HG02623 (cell line): ENCODE results near the gene ME3.
A peak's percentile ranks its signal among the peaks of the same experiment; 100 is the strongest.

Experiments used
- ATAC-seq: cut with Tn5 transposase; IDR thresholded peaks from one replicate; pipeline ENCODE4 v1.9.1; 2021; ENCODE audit warnings: moderate library complexity; ENCODE audit not compliant: unreplicated experiment

The ME3 gene

DNA sequence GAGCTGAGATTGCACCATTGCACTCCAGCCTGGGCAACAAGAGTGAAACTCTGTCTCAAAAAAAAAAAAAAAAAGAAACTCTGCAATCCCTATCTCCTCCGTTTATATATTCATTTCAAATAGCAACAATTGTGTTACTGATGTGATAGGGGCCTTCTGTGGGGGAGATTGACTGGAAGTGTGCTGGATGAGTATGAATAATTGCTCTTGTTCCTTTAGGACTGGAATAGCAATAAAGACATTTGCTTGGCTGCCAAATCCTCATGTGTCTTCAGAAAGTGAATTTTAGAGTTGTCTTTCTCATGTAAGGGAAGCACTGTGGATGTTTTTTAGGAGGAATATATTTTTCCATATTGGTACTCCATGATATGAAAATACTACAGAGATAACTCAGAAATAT lies 21.1 kb upstream of the ME3 start:
- no peak for ATAC-seq

DNA sequence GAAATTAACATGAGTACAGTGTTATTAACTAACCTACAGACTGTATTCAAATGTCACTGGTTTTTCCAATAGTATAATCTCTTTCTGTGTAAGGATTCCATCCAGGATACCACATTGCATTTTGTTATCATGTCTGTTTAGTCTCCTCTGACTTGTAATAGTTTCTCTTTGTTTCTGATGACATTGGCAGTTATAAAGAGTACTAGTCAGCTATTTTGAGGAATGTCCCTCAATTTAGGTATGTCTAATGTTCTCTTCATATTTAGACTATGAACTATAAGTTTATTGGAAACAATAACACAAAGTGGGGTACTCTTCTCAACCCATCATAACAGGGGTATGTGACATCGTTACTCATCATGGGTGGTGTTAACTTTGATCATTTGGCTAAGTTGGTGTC lies 20.3 kb upstream of the ME3 start:
- no peak for ATAC-seq

DNA sequence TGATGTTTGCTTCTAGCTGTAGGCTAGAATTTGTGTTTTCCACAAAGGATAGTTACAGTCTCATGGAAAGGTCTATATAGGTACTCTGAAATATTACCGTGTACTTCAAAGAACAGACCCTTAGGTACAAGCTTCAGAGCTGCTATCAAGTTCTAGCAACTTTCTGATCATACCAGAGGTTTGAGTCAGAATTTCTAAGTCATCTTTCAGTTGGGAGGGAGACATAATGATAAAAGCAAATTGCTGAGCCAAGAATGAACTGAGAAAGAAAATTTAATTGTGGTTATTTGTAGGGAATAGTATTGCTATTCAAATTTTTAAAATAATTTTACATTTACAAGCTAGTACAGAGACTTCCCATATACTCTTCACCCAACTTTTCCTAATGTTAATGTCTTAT lies 19.9 kb upstream of the ME3 start:
- no peak for ATAC-seq

DNA sequence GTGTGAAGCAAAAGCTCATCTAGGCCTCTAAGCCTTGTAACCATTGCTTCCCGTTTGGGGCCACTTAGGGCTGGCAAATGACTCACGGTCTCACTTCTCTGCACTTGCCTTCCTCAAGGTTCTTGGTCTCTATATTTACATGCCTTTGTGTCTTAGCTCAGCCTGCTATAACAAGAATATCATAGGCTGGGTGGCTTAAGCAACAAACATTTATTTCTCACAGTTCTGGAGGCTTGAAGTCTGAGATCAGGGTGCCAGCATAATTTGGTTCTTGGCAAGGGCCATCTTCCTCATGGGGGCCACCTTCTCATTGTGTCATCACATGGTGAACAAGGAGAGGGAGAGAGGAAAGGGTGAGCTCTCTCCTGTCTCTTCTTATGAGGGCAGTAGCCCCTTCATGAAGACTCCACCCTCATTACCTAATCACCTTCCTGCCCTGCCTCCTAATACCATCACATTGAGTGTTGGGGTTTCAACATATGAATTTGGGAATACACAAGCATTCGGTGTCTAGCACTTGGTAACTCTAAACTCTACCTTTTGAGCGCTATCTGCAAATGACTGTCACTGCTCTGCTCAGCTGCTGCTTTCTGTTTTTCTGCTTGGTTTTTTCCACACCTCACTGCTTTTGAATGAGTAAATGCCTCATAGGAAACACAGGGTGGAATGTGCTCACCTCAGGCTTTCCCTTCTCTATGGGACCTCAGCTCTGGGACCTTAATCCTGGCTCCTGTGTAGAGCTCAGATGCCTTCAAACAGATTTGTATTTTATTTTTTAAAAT lies 16.2 kb upstream of the ME3 start:
- peak; percentile 79 for ATAC-seq

DNA sequence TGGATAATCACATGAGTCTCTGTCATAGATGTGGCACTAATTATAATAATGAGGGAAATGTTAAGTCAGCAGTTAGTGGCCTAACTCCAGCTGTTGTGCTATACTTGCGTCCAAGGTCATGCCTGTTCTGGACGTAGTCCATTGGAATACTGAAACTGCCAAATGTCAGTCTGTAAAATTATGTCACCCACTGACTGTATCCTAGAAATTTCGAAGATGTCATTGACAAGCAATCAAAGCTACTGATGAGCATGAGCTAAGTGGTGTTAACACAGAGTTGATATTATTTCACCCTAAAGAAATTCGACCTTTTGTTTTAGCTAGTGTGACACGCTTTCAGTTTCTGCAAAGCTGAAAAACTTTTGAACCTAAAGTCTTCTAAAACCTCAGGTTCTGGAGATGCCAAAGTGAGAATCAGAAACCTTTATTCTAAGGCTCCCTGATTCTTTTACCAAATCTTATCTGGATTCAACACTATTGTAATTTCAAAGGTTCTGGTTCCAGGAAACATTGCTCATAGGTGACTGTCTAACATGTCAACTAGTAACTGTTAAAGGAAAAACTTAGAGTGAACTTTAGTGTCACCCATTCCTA lies 14.9 kb upstream of the ME3 start:
- ATAC-seq, result no peak

DNA sequence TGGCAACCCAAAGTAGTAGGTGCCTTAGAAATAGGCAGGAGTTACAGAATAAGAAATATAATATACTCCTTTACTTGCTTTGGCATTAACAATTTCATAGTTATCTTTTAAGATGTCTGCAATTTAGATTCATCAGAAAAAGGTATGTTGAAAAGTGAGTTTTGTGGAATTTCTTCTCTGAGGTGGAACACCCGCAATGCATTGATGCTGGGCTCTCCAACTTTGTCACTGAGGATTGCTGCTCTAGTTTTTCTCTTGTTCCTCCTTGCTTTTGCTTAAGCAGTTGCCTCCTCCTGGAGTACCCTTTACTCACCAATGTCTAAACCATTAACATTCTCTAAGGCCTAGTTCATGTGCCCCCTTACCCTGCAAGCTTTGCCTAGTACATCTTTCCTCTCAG lies 14.1 kb upstream of the ME3 start:
- ATAC-seq, result no peak

DNA sequence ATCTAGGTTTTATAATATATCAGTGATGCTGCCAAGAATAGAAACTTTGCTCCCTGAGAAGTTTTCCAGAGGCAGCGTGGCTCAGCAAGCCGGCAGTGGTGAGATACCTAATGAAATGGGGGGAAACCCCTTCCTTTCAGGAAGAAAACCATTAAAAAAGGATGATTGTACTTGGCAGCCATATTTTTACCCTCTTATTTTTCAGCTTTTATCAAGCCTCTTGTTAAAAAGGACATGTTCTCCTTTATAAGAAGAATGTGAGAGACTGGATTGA lies 9.0 kb upstream of the ME3 start:
- ATAC-seq, result no peak

DNA sequence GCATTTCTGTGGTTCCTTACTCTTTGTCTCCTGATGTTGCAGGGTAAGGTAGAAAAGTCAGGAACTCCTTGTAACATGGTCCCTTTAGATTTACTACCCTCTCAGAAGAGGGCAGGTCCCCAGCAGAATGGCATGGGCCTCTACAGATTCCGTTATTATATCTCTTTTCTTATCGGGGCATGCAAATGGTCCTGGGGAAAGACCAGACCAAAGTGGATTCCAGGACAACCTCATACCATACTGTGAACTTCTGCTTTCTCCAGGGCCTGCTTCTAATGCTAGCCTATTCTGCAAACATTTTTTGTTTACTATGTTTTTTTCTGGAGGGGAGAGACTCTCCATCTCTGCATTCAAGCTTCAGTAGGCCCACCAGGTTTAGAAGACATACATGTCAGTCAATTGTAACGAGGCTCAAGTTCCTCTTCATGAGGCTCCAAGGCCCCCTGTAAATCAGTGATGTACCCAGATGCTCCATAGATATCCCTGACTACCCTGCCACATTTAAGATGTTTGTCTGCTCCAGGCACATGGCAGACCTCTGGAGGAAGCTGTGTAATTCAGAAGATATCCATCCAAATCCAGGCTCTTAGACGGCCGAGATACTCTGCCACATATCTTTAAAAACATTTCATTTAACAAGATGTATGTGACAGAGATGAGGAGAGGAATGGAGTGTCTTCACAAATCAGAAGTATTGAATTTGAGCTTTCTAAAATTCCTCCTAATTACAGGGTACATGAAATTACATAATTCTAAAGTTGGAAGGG lies 8.5 kb upstream of the ME3 start:
- no peak for ATAC-seq

DNA sequence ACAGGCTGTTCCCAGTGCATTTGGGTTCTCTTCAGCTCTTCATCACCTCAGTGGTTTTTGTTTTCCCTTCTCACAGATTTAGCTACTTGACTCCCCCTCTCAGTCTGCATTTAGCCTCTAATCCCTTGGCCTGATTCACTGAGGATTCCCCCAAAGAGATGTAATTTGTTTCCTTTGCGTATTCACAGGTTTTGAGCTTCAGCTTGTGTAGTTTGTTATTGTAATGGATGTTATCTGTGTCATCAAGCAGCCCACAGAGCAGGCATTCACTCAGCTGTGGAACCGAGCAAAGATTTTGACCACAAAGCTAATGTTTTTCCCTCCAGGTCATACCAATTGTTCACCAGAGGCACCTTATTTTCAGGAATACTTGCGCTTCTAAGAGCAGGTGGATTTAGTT lies 6.4 kb upstream of the ME3 start:
- no peak for ATAC-seq

DNA sequence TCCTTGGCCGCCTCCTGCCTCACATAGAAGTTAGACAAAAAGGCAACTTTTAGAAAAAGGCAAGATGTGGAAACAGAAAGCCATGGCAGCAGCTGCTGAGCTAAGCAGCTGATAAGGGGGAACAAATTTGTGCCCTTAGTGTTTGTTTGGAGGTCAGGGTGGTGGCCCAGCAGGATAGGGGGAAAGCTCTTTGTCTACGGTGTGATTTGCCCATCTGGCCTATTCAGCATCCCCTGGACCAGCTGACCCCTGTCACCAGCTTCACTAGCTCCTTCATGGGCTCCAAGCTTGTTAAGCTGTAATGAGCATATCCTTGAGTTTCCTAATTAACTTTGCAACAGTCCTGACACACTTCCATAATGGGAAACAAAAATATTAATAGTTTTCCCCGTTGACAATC lies 5.9 kb upstream of the ME3 start:
- ATAC-seq, result no peak

DNA sequence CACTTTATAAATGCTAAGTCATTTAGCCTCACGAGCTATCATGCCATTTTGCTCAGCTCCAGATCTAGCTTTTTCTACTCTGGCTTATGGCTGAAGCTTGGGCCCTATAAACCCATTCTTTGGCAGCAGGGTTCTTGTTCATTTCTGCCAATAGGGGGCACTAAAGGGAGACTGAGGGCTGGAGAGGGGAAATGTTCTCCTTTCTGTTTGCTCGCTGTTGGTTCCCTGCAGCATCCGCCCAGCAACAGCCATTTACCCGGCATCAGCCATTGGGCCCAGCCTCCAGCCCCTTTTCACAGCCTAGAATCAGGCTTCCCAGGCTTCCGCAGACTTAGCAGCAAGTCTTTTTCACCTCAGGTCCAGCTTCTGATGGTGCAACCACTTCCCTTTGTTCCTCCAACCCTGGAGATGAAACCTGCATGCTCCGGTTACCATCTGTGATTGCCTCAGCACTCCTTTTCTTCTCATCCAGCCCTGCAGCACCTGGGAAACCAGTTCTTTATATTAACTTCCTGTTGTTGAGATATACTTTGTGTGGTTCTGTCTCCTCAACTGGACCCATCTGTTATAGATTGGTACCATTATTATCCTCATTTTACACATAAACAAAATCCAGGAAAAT lies 4.2 kb upstream of the ME3 start:
- ATAC-seq, result no peak

DNA sequence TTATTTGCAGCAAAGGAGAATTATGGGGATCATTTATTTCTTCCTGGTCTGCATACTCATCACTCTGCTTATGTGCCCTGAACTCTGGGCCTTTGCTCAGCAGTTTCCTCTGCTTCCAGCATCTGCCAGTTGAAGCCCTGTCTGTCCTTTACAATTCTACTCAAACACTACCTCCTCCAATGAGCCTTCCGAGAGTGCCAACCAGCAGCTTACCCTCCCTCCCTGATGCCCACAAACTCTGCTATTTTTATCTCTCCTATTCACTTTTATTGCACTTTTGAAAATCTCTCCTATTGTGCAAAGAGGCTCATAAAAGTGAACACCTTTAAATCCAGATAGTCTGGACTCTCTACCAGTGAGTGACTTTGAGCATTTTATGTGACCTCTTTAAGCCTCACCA lies 3.6 kb upstream of the ME3 start:
- ATAC-seq, result no peak

DNA sequence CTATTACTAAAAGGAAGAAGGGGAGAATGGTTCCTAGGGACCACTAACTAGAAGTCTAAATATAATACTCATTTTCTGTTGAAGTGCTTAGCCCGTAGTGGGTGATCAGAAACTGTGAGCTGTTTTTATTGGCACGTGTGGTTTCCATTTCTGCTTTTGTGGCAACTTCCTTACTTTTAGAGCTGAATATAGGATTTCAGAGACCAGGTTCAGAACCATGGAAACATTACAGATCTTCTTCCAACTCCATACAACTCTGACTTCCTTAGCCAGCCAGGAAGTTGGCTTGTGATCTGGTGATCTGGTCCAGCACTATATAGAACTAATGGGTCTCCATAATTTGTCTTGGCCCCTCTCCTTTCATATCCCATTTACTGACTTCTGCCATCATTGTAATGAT lies 2.6 kb upstream of the ME3 start:
- ATAC-seq, result no peak

DNA sequence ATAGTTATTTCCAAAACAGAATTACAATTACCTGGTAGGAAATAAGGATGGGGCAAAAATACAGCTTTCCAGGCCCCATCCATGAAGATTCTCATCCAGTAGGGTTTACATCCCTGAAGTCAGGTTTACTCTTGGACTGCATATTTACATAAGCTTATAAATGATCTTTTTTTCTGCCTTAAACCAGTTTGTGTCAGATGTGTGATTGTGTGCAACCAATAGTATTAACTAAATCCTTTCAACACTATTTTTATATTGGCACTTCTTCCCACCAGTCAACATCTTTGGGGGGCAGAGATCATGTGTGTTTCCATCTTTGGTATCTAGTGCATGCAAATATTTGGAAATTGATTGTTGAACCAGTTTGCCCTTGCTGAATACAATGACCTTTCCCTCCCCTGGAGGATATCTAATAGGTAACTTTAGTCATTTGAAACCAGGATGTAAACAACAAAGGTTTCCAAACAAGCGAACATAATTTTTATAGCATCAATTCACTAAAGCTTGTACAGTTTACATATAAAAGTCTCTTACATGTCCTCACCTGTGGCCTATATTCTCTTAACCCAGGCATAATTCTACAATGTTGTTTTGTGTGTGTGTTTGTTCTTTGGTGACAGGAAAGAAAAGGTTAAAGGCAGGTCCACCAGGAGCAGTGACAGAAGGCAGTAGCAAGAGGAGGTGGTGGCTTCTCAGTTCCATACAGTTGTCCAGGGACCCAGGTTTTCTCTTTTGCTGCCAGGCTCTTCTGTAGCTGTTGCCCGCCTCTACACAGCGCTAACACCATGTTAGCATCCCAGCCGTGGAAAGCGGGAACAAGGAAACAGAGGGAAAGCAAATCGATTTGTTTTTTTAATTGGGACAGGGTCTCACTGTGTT lies 1.7 kb upstream of the ME3 start:
- ATAC-seq, result no peak

DNA sequence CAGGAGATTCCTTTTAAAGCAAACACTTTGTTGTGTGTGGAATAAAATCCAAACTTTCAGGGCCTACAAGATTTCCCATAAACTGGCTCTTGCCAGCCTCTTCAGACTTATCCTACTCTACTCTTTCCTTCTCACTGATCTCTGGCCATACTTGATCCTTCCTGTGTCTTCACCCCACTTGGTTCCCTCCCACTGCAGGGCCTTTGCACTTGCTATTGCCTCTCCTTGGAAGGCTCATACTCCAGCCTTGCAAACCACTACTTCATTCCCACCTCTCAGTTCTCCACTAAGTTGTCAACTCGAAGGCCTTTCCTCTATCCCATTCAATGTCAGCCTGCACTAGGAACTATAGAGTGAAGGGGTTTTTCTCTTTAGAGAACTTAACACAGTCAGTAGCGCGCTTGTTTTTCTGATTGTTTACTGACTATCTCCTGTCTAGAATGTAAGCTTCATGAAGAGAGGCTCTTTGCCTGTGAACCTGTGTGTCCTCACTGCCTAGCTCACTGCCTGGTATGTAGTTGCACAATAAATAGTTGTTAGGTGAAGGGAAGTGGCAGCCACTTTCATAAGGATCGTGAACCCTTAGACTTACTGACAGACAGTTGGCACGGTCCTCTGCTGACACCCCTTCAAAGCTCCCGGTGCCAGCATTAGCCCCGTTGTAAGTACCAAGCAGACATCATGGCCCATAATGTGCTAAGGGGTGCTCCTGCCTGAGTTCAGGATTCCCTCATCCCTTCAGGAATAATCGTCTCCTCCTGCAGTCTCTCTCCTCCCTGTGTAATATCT lies 833 bp upstream of the ME3 start:
- ATAC-seq, result no peak

DNA sequence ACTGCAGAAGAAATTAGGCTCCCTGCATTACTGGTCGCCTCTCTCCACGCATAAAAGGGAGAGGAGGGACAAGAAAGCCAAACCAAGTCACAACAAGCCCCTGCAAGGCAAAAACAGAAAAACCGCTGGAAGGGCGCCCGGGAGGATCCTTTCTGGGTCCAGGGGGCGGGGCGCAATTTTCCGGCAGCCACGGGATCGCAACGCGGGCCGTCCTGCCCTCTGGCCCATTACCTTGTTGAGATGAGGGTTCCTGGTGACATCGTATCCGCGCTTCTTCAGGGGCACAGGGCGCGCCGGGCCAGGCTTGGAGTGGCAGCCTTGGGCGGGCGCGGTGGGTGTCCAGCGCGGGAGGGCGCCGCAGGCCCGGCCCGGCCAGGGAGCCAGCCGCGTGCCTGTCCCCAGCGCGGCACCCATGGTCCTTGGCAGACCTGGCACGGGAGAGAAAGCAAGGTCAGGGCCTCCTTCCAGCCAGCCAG lies 847 bp downstream of the ME3 start:
- ATAC-seq, result no peak

DNA sequence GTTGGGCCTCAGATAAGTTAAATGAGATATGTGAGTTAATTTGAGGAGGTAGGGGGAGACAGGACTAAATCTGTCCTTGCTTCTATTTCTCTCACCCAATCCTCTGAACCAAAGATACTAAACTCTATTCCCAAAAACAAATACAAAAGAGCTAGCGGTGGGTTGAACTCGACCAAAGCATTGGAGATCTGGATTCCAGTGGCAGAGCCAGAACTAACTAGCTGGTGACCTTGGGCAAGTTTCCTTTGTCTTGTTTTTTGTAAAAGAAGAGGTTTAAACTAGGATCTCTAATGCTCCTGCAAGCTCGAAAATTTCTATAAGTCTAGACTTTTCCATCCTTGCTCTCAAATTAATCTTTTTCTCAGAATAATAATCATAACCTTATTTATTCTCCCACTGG lies 1.5 kb downstream of the ME3 start:
- ATAC-seq, result no peak

DNA sequence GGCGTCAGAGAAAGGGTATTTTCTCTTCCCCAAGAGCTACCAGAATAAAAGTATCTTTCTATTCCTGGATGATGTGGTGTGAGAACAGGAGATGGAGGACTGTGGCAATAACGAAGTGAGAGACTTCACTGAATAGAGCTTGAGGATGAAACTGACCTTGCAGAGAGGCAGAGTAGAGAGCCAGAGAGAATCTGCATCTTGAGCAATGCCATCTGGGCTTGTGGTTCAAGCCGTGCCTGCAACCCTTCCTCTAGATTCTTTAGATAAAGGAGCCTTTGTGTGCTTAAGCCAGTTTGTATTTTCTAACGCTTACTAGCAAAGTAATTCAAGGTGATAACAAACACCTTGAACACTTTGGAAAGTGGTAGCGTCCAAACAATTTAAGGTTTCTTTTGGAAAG lies 2.2 kb downstream of the ME3 start:
- ATAC-seq, result no peak

DNA sequence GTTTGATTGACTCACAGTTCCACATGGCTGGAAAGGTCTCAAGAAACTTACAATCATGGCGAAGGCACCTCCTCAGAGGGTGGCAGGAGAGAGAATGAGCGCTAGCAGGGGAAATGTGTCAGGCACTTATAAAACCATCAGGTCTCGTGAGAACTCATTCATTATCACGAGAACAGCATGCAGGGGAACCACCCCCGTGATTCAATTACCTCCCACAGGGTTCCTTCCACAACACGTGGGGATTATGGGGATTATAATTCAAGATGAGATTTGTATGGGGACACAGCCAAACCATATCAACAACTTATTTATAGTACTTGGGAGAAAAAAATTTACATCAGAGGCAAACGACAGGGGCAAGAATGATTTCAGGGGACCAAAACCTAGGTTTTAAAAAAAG lies 3.0 kb downstream of the ME3 start:
- ATAC-seq, result no peak

DNA sequence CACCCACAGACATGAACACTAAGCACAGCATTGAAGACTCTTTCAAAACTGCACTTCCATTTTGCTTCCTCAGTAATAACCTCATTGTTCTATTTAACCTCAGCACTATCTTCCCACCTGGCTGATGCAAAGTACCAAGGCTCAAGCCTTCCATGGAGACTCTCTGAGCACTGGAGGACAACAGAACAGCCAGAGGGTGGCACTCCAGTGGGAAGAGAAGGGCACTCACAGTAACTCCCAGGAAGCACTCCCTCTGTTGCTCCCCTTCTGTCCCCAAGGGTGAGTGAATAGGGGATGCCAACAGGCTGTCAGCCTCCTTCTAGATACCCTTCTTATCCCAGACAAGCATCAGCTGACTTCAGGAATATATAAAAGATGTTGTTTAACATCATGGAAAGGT lies 3.5 kb downstream of the ME3 start:
- ATAC-seq, result no peak
